Measurements from ENCODE around the gene SAA4.

DNA sequence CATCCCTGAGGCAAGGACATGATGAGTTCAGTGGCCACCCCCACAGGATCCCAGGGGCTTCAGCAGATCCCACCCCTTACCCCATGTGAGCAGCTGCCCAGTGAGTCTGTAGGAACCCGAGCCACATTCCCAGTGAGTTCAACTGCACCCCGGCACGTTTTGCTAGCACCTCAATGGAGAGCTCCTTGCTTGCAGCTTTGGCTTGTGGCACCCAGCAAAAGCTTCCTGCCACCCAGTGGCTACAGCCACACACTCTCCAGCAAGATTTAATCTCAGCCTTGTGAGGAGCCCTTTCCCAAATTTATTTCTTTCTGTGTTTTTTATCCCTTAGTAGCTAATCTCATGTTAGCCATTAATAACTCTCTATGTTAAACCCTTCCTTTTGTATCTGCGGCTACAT, 33.5 kb upstream of the SAA4 start:
- TF ChIP-seq, protein P1, sequence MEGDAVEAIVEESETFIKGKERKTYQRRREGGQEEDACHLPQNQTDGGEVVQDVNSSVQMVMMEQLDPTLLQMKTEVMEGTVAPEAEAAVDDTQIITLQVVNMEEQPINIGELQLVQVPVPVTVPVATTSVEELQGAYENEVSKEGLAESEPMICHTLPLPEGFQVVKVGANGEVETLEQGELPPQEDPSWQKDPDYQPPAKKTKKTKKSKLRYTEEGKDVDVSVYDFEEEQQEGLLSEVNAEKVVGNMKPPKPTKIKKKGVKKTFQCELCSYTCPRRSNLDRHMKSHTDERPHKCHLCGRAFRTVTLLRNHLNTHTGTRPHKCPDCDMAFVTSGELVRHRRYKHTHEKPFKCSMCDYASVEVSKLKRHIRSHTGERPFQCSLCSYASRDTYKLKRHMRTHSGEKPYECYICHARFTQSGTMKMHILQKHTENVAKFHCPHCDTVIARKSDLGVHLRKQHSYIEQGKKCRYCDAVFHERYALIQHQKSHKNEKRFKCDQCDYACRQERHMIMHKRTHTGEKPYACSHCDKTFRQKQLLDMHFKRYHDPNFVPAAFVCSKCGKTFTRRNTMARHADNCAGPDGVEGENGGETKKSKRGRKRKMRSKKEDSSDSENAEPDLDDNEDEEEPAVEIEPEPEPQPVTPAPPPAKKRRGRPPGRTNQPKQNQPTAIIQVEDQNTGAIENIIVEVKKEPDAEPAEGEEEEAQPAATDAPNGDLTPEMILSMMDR (IDR thresholded peaks at IDR 0.05): no peak
- no peak for TF ChIP-seq POLR2A (IDR thresholded peaks at IDR 0.05)
- TF ChIP-seq EP300 (IDR thresholded peaks at IDR 0.05): no peak
